B cell (primary cell): ENCODE measurements around the gene SAMD7. TPM values are rescaled to one million over a fixed set of nuclear protein-coding genes. Genes with fewer than 3 reads are reported as not detected.

ENCODE experiments used
- ATAC-seq: fragments of 200-7000 bp; cut with Tn5 transposase; one replicate; pipeline ENCODE4 v1.10.0; 2021; ENCODE audit warnings: low read depth, mild to moderate bottlenecking, moderate number of reproducible peaks, moderate library complexity
- CTCF ChIA-PET: fragments of 350-600 bp; sonication (Branson Sonifier 250); formaldehyde crosslinking; loops from one replicate; lab custom pipeline; 2021; ENCODE audit warnings: antibody characterized with exemption, inconsistent platforms; lab: Charles Lee
- POLR2A ChIA-PET: fragments of 350-600 bp; sonication (Branson Sonifier 250); formaldehyde crosslinking; loops from one replicate; lab custom pipeline; 2021; ENCODE audit warnings: antibody characterized with exemption; lab: Charles Lee
- DNase-seq: peaks from one replicate; pipeline ENCODE4 v3.0.0; 2013
- H2AFZ ChIP-seq: 2 replicates; pipeline ENCODE4 v1.6.1; 2012; ENCODE audit warnings: mild to moderate bottlenecking, low read depth, low read length; ENCODE audit not compliant: insufficient read depth, poor library complexity, severe bottlenecking
- H3K27ac ChIP-seq, 2 donors: 1 replicate in 1 of 2; 2 replicates in 1 of 2; pipeline ENCODE4 v1.5.1; 2012 to 2013; ENCODE audit warnings: low read length in 2 of 2, mild to moderate bottlenecking in 2 of 2, moderate library complexity in 1 of 2
- H3K27me3 ChIP-seq, 4 experiments: fragments of 200-600 bp in 1 of 4; sonication (generic) in 1 of 4; replicated peaks in 1 of 4; 1 replicate in 2 of 4; 2 replicates in 2 of 4; pipeline versions ENCODE4 v1.6.1 to v1.7.0; 2013 to 2016; ENCODE audit warnings: low read length in 3 of 4, mild to moderate bottlenecking in 2 of 4, mixed read lengths in 1 of 4, moderate library complexity in 1 of 4; ENCODE audit not compliant: insufficient read depth in 4 of 4, control insufficient read depth in 3 of 4; ENCODE audit errors: control extremely low read depth in 1 of 4
- H3K36me3 ChIP-seq, 2 experiments: replicated peaks in 1 of 2; 1 replicate in 1 of 2; 2 replicates in 1 of 2; pipeline versions ENCODE4 v1.6.1 to v1.7.1; 2013; ENCODE audit warnings: low read length in 1 of 2; ENCODE audit not compliant: insufficient read depth in 2 of 2, control insufficient read depth in 1 of 2; ENCODE audit errors: control extremely low read depth in 1 of 2, extremely low read depth in 1 of 2
- H3K4me1 ChIP-seq, 2 donors: fragments of 200-600 bp in 1 of 2; sonication (generic) in 1 of 2; 1 replicate in 1 of 2; 2 replicates in 1 of 2; pipeline versions ENCODE4 v1.5.1 to v1.6.1; 2013 to 2017; ENCODE audit warnings: low read length in 2 of 2; ENCODE audit not compliant: control insufficient read depth in 2 of 2, insufficient read depth in 2 of 2
- H3K4me2 ChIP-seq: replicated peaks from 2 replicates; pipeline ENCODE3; 2012; ENCODE audit warnings: mild to moderate bottlenecking, low read depth, low read length; ENCODE audit not compliant: poor library complexity, severe bottlenecking
- H3K4me3 ChIP-seq, 5 experiments: fragments of 200-600 bp in 1 of 5; sonication (generic) in 1 of 5; 1 replicate in 3 of 5; 2 replicates in 2 of 5; pipeline versions ENCODE4 v1.5.1 to v1.7.0; 2011 to 2016; ENCODE audit warnings: low read length in 4 of 5, mild to moderate bottlenecking in 4 of 5, low read depth in 2 of 5, control low read depth in 1 of 5, moderate library complexity in 1 of 5; ENCODE audit not compliant: insufficient read depth in 1 of 5; ENCODE audit errors: control extremely low read depth in 1 of 5, extremely low read depth in 1 of 5
- H3K79me2 ChIP-seq: fragments of 200-600 bp; sonication (generic); one replicate; pipeline ENCODE4 v1.6.0; 2016; ENCODE audit warnings: low read length; ENCODE audit not compliant: control insufficient read depth, insufficient read depth
- H3K9ac ChIP-seq: fragments of 200-600 bp; sonication (generic); 2 replicates; pipeline ENCODE4 v1.6.1; 2017; ENCODE audit warnings: mild to moderate bottlenecking, low read length, moderate library complexity
- H3K9me3 ChIP-seq, 3 donors: one replicate each; pipeline versions ENCODE4 v1.6.1 to v1.7.1; 2013; ENCODE audit warnings: low read length in 2 of 3; ENCODE audit not compliant: control insufficient read depth in 2 of 3, insufficient read depth in 1 of 3; ENCODE audit errors: control extremely low read depth in 1 of 3
- H4K20me1 ChIP-seq: 2 replicates; pipeline ENCODE4 v1.6.0; 2012; ENCODE audit warnings: mild to moderate bottlenecking, low read length; ENCODE audit not compliant: insufficient read depth, control insufficient read depth, poor library complexity, severe bottlenecking
- H3K27ac Mint-ChIP-seq: one replicate; pipeline ENCODE4 v1.8.0; 2021; ENCODE audit warnings: mixed read lengths
- H3K27me3 Mint-ChIP-seq: one replicate; pipeline ENCODE4 v1.8.0; 2021; ENCODE audit warnings: mixed read lengths
- H3K4me1 Mint-ChIP-seq: one replicate; pipeline ENCODE4 v1.8.0; 2021; ENCODE audit warnings: mixed read lengths
- H3K4me3 Mint-ChIP-seq: one replicate; pipeline ENCODE4 v1.8.0; 2021; ENCODE audit warnings: mixed read lengths
- H3K9me3 Mint-ChIP-seq: one replicate; pipeline ENCODE4 v1.8.0; 2022; ENCODE audit warnings: mixed read lengths; ENCODE audit not compliant: insufficient read depth
- EZH2 ChIP-seq: IDR thresholded peaks from 2 replicates; pipeline ENCODE4 v1.6.1; 2012; ENCODE audit warnings: borderline replicate concordance, low read depth, mild to moderate bottlenecking, moderate library complexity, low read length; ENCODE audit not compliant: insufficient read depth, poor library complexity, severe bottlenecking
- WGBS: methylation state at CpG from one replicate; pipeline ENCODE4 v1.1.5; 2013; ENCODE audit warnings: missing lambda C conversion rate; ENCODE audit not compliant: insufficient coverage; 5-methylcytosine and 5-hydroxymethylcytosine counted together
- intact Hi-C: fragments of 100-400 bp; cut with micrococcal nuclease; formaldehyde crosslinking; loops from one replicate; pipeline ENCODE4 v1.10.0; 2022
- polyA plus RNA-seq: library from polyadenylated mRNA; depleted of rRNA; stranded (reverse); fragments of >200 nt; gene quantifications from 2 replicates; pipeline ENCODE4 v1.2.3, GENCODE V29; 2012
- total RNA-seq, 2 donors: library from RNA; stranded (reverse); fragments of 120-200 nt in 1 of 2; gene quantifications; 1 replicate in 1 of 2; 2 replicates in 1 of 2; pipeline versions ENCODE4 v1.2.3 to v1.2.4, GENCODE V29; 2013 to 2022
- TF ChIP-seq, protein P1 (sequence below): fragments of 200-600 bp; IDR thresholded peaks from one replicate; pipeline ENCODE4 v1.8.0; 2022; ENCODE audit warnings: antibody characterized with exemption, mild to moderate bottlenecking

SAMD7 gene
- total and polyA plus RNA-seq, 2 donors (not counting 1 experiment from before 2014, with no cell fraction given): not detected

- no peak for TF ChIP-seq EZH2
- TF ChIP-seq, protein P1, sequence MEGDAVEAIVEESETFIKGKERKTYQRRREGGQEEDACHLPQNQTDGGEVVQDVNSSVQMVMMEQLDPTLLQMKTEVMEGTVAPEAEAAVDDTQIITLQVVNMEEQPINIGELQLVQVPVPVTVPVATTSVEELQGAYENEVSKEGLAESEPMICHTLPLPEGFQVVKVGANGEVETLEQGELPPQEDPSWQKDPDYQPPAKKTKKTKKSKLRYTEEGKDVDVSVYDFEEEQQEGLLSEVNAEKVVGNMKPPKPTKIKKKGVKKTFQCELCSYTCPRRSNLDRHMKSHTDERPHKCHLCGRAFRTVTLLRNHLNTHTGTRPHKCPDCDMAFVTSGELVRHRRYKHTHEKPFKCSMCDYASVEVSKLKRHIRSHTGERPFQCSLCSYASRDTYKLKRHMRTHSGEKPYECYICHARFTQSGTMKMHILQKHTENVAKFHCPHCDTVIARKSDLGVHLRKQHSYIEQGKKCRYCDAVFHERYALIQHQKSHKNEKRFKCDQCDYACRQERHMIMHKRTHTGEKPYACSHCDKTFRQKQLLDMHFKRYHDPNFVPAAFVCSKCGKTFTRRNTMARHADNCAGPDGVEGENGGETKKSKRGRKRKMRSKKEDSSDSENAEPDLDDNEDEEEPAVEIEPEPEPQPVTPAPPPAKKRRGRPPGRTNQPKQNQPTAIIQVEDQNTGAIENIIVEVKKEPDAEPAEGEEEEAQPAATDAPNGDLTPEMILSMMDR: no peak
- Mint-ChIP-seq H3K27ac (peak overlapping the region; percentile 93), H3K9me3 (peaks cover 2% of the 10 kb centered on the region), H3K4me3 (peak overlapping the region; percentile 71), H3K4me1 (peaks cover 60% of the 10 kb centered on the region), H3K27me3 (no peaks in the 10 kb centered on the region)
- Histone ChIP-seq H3K9ac (peak overlapping the region; percentile 27), H3K27ac (peak overlapping the region; percentile 71 to 89), H4K20me1 (no peaks in the 10 kb centered on the region), H3K4me3 (peak overlapping the region in 3 of 5 experiments; percentile 11 to 36 (median 19)), H3K4me1 (peaks cover 44 to 51% of the 10 kb centered on the region in 2 donors), H3K79me2 (peaks cover 6% of the 10 kb centered on the region), H2AFZ (peak overlapping the region; percentile 80), H3K36me3 (no peaks in the 10 kb centered on the region), H3K4me2 (peak overlapping the region; percentile 65), H3K9me3 (no peaks in the 10 kb centered on the region), H3K27me3 (no peaks in the 10 kb centered on the region)
- no peak for DNase-seq
- ChIA-PET POLR2A (interaction anchor here (0.7 to 2.1 kb wide), 6 partner anchors 8 to 88 kb away, joined by 3 to 20 read pairs (median 5); partner anchors contain the start of gene SEC62), CTCF (interaction anchor here (0.5 to 4.0 kb wide), 10 partner anchors 8 to 177 kb away, joined by 3 to 32 read pairs (median 4); partner anchors contain the start of gene SEC62)
- no peak for ATAC-seq
- no CpG with 5 or more reads among the region's 3 CpGs for WGBS
- intact Hi-C loops: loop anchor here (1.0 kb wide), 1 partner anchor 12 kb away; no protein-coding TSS in a partner anchor
Measured at GRCh38 chr3:169953462-169954141, 42.2 kb downstream of the SAMD7 start.
